RWPE2 (cell line): Measurements from ENCODE around the gene ZNF213.

Experiments
- ATAC-seq: fragments of 200-7000 bp; cut with Tn5 transposase; 3 replicates; pipeline ENCODE4 v1.9.1; 2021; ENCODE audit warnings: low read depth
- DNase-seq: peaks from one replicate; pipeline ENCODE4 v3.0.0-alpha.2; 2020; ENCODE audit warnings: low spot score
- H3K27ac ChIP-seq: fragments of 450-650 bp; 2 replicates; pipeline ENCODE4 v1.5.1; 2017; ENCODE audit warnings: mild to moderate bottlenecking; ENCODE audit not compliant: poor library complexity, severe bottlenecking
- H3K27me3 ChIP-seq: fragments of 250-450 bp; sonication (Bioruptor Pico); 2 replicates; pipeline ENCODE4 v1.5.1; 2021; ENCODE audit warnings: mild to moderate bottlenecking, moderate library complexity; ENCODE audit not compliant: insufficient read depth, poor library complexity, severe bottlenecking
- H3K36me3 ChIP-seq: fragments of 250-450 bp; sonication (Bioruptor Pico); 2 replicates; pipeline ENCODE4 v1.5.1; 2020; ENCODE audit warnings: low read depth, mild to moderate bottlenecking, moderate library complexity
- H3K4me1 ChIP-seq: fragments of 250-450 bp; sonication (Bioruptor Pico); 2 replicates; pipeline ENCODE4 v1.5.1; 2021; ENCODE audit warnings: mild to moderate bottlenecking, moderate library complexity; ENCODE audit not compliant: insufficient read depth, poor library complexity, severe bottlenecking
- H3K4me3 ChIP-seq: fragments of 250-450 bp; sonication (Bioruptor Pico); 2 replicates; pipeline ENCODE4 v1.5.1; 2021; ENCODE audit warnings: mild to moderate bottlenecking, moderate library complexity; ENCODE audit not compliant: severe bottlenecking
- H3K9me3 ChIP-seq: fragments of 250-450 bp; sonication (Bioruptor Pico); 2 replicates; pipeline ENCODE4 v1.5.1; 2021; ENCODE audit warnings: mild to moderate bottlenecking, moderate library complexity; ENCODE audit not compliant: severe bottlenecking
- TF ChIP-seq, protein P1 (sequence below): fragments of 450-650 bp; IDR thresholded peaks from one replicate; pipeline ENCODE4 v1.5.1; 2017; ENCODE audit warnings: mild to moderate bottlenecking, moderate library complexity; ENCODE audit not compliant: poor library complexity, severe bottlenecking

ZNF213 gene, protein sequence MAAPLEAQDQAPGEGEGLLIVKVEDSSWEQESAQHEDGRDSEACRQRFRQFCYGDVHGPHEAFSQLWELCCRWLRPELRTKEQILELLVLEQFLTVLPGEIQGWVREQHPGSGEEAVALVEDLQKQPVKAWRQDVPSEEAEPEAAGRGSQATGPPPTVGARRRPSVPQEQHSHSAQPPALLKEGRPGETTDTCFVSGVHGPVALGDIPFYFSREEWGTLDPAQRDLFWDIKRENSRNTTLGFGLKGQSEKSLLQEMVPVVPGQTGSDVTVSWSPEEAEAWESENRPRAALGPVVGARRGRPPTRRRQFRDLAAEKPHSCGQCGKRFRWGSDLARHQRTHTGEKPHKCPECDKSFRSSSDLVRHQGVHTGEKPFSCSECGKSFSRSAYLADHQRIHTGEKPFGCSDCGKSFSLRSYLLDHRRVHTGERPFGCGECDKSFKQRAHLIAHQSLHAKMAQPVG

DNA sequence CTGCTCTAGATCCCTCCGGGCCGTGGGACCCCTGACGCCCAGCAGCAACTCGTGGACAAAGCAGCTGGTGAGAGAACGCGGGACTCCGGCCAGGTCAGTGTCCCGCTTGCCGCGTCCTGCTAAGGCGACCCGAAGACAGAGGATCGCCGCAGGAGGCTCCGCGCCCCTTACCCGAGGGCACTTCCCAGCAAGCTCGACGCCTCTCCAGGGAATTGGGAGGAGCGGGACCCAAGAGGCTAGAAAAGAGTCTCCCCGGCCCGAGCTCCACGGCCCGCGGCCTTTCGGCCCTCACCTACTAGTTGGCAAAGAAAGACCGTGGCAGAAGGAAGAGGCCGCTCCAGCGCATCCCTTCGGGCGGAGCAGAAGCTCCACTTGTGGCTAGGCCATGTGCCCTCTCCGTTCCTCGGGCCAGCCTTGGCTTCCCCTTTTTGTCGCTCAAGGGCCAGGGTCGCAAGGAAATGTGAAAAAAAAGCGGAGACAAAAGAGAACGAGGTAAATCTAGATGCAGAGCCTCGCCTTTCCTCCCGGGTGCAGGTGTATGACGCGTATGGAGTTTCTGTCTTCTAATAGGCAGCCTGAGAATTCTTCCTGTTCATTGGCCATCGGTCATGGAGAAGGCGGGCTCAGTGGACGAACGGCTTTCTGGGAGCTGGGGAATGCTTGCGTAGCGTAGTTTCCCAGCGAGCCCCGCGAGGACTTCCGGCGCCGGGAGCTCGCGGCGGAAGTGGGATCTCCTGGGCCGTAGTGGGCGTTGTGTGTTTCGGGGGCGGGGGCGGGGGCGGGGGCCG, at the start of gene ZNF213:
Gene ZNF213 (plus strand): TSS at position 692 of the 788 bp plus-strand sequence. CDS start 2,252 bp downstream, outside the sequence.
- Histone ChIP-seq H3K27ac (peak within 1 kb of the TSS; percentile 44), H3K4me3 (peak within 1 kb of the TSS; percentile 92), H3K4me1 (peaks cover 4% of the 10 kb centered on the region), H3K27me3 (no peaks in the 10 kb centered on the region), H3K9me3 (no peaks in the 10 kb centered on the region), H3K36me3 (peaks cover 22% of the 10 kb centered on the region)
- ATAC-seq (peak; percentile 94), DNase-seq (peak; percentile 96)
- TF ChIP-seq, protein P1, sequence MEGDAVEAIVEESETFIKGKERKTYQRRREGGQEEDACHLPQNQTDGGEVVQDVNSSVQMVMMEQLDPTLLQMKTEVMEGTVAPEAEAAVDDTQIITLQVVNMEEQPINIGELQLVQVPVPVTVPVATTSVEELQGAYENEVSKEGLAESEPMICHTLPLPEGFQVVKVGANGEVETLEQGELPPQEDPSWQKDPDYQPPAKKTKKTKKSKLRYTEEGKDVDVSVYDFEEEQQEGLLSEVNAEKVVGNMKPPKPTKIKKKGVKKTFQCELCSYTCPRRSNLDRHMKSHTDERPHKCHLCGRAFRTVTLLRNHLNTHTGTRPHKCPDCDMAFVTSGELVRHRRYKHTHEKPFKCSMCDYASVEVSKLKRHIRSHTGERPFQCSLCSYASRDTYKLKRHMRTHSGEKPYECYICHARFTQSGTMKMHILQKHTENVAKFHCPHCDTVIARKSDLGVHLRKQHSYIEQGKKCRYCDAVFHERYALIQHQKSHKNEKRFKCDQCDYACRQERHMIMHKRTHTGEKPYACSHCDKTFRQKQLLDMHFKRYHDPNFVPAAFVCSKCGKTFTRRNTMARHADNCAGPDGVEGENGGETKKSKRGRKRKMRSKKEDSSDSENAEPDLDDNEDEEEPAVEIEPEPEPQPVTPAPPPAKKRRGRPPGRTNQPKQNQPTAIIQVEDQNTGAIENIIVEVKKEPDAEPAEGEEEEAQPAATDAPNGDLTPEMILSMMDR = no peak

DNA sequence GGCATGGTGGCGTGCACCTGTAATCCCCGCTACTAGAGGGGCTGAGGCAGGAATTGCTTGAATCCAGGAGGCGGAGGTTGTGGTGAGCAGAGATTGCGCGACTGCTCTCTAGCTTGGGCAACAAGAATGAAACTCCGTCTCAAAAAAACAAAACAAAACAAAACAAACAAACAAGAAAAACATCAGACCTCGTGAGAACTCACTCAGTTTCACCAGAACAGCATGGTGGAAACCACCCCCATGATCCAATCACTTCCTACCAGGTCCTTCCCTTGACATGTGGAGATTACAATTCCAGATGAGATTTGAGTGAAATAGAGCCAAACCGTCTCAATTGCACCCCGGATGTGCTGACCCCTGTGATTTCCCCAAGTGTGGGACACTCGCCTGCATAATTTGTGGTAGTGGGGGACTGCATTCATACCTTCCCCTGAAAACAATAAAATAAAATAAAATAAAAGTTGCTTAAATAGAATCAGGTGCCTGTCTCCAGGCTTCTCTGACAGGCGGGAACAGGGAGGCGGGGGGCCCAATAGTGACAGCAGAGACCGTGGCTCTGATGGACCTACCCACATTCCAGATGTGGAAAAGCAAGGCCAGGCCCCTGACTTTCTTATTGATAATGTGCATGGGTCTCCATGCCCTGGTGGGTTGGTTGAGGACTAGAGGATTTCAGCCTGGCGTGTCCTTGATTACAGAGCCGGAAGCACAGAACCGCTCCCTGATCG, 48.8 kb upstream of the ZNF213 start:
- no peak for ATAC-seq
- no peaks in the 10 kb centered on the region for H3K4me1 ChIP-seq
- no peak overlapping the region for H3K4me3 ChIP-seq
- peak; percentile 37 for DNase-seq
- no peaks in the 10 kb centered on the region for H3K9me3 ChIP-seq
- no peaks in the 10 kb centered on the region for H3K36me3 ChIP-seq
- no peak overlapping the region for H3K27ac ChIP-seq
- TF ChIP-seq, protein P1 = no peak
- H3K27me3 ChIP-seq = no peaks in the 10 kb centered on the region

DNA sequence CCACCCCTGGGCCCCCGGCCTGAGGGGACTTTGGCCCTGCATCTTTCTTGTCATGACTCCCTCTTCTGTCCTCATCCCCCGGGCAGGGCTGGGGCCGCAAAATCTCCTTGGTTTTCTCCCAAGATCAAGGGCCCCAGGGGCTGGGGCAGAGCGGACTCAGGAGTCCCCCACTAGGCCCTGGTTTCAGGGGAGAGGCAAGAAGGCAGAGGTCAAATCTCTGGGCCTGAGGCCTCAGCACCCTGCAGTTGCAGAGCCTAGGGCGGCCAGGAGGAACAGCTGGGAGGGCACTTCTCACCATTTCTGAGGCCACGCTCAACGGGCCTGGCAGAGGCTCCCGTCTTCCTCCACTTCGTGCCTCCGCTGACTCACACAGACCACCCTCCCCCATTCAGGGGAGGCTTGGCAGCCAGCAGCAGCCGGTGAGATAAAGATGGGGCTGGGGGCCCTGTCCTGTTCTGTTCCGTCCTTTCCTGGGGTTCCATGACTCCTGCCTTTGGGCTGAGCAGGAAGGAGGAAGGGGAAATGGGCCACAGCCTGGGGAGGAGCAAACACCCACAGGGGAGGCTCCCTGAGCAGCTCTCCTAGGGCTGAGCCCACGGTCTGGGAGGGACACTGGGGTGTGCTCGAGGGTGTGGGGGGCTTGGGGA, 48.1 kb upstream of the ZNF213 start:
- ATAC-seq = no peak; the same call in 2 of the 3 replicates
- no peaks in the 10 kb centered on the region for H3K4me1 ChIP-seq
- no peaks in the 10 kb centered on the region for H3K9me3 ChIP-seq

More for the DNA sequence above, 48.1 kb upstream of the ZNF213 start:
- no peaks in the 10 kb centered on the region for H3K36me3 ChIP-seq
- no peaks in the 10 kb centered on the region for H3K27me3 ChIP-seq
- no peak overlapping the region for H3K4me3 ChIP-seq
- TF ChIP-seq, protein P1 = no peak
- peak; percentile 35 for DNase-seq
- H3K27ac ChIP-seq = no peak overlapping the region
